Lower leg skin (tissue), 4 donors: Measurements from ENCODE around the gene PBX1. TPM values are rescaled to one million over a fixed set of nuclear protein-coding genes. Genes with fewer than 3 reads are reported as not detected.

ENCODE experiments used
- DNase-seq, 2 donors: peaks; one replicate each; pipeline ENCODE4 v3.0.0-alpha.2; 2019; ENCODE audit warnings: low spot score in 2 of 2
- H3K4me3 ChIP-seq: fragments of 200-600 bp; sonication (generic); 2 replicates; pipeline ENCODE4 v1.5.1; 2017; ENCODE audit warnings: mild to moderate bottlenecking, low read depth; ENCODE audit not compliant: poor library complexity, severe bottlenecking
- POLR2A ChIP-seq, 2 donors: fragments of 450-650 bp; IDR thresholded peaks; one replicate each; pipeline ENCODE4 v1.6.1; 2016 to 2017; ENCODE audit warnings: antibody characterized with exemption in 2 of 2, mild to moderate bottlenecking in 1 of 2, moderate library complexity in 1 of 2
- WGBS, 2 donors: methylation state at CpG; one replicate each; pipeline ENCODE4 v1.1.5; 2018; 5-methylcytosine and 5-hydroxymethylcytosine counted together
- intact Hi-C: fragments of 100-400 bp; cut with DNase I; formaldehyde crosslinking; loops from one replicate; pipeline ENCODE4 v1.15.0; 2023; ENCODE audit warnings: low total_unique reads
- total RNA-seq, 4 donors: library from RNA; depleted of rRNA; stranded (reverse); fragments of >200 nt; gene quantifications; one replicate each; pipeline ENCODE4 v1.1.0, GENCODE V29; 2016
- TF ChIP-seq, protein P1 (sequence below), 3 donors: fragments of 450-650 bp; IDR thresholded peaks; one replicate each; pipeline ENCODE4 v1.5.1; 2016; ENCODE audit warnings: antibody characterized with exemption in 3 of 3, mild to moderate bottlenecking in 3 of 3, moderate library complexity in 2 of 3

The PBX1 gene
- total RNA-seq, 4 donors from 2014 or later = 10.0 to 24.1 (median 15.4) TPM

DNA sequence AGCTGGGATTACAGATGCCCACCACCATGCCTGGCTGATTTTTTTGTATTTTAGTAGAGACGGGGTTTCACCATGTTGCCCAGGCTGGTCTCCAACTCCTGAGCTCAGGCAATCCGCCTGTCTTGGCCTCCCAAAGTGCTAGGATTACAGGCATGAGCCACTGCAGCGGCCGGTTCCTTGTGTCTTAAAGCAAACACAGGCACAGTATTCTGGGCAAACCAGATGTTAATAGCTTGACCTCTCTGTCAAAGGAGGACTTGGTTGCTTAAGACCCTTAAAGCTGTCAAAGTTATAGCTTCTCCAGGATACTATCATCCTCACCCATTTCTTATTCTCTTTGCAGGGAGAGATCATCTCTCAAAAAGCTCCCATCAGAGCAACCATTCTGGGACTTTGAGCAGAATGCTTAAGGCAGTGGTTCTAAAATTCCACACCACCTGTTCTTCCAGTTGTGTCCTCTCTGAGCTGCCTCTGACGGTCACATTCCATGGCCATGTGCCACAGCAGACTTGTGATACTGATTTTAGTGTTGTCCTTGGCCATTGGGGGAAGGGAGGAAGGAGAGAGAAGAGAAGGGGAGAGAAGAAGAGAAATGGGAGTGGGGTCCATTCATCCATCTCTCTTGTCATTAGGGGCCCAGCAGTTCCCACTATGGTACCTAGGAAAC, 81.8 kb downstream of the PBX1 start:
- no peak overlapping the region for H3K4me3 ChIP-seq
- TF ChIP-seq POLR2A (IDR thresholded peaks at IDR 0.05) = no peak
- TF ChIP-seq, protein P1, sequence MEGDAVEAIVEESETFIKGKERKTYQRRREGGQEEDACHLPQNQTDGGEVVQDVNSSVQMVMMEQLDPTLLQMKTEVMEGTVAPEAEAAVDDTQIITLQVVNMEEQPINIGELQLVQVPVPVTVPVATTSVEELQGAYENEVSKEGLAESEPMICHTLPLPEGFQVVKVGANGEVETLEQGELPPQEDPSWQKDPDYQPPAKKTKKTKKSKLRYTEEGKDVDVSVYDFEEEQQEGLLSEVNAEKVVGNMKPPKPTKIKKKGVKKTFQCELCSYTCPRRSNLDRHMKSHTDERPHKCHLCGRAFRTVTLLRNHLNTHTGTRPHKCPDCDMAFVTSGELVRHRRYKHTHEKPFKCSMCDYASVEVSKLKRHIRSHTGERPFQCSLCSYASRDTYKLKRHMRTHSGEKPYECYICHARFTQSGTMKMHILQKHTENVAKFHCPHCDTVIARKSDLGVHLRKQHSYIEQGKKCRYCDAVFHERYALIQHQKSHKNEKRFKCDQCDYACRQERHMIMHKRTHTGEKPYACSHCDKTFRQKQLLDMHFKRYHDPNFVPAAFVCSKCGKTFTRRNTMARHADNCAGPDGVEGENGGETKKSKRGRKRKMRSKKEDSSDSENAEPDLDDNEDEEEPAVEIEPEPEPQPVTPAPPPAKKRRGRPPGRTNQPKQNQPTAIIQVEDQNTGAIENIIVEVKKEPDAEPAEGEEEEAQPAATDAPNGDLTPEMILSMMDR (IDR thresholded peaks at IDR 0.05) = no peak
- intact Hi-C loops = no loop called here
- WGBS, 2 donors = 67 to 69% methylated on average over 5 of the region's 5 CpGs
- no peak for DNase-seq

DNA sequence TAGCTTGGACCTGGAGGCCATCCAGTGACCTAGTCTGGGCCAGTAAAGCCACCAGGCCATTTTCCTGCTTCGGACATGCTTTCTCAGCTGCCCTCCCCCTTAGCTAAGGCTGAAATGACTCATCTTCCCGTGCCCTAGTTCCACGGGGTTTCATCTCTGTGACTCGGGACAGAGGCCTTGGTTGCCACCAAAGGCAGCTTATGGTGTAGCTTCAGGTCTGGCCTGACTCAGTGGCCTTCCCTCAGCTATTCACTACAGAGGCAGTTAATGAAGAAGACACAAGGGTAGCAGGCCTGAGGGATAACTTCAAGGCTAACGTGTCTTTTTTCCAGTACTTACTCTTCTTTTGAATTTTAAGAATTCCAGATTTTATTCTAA, 82.4 kb downstream of the PBX1 start:
- 52 to 66% methylated on average over 5 of the region's 5 CpGs for WGBS, 2 donors
- no peak overlapping the region for H3K4me3 ChIP-seq
- peak in 1 of 2 donors; percentile 45 for DNase-seq
- intact Hi-C loops = no loop called here
- TF ChIP-seq POLR2A (IDR thresholded peaks at IDR 0.05) = no peak
- TF ChIP-seq, protein P1 (IDR thresholded peaks at IDR 0.05) = no peak

DNA sequence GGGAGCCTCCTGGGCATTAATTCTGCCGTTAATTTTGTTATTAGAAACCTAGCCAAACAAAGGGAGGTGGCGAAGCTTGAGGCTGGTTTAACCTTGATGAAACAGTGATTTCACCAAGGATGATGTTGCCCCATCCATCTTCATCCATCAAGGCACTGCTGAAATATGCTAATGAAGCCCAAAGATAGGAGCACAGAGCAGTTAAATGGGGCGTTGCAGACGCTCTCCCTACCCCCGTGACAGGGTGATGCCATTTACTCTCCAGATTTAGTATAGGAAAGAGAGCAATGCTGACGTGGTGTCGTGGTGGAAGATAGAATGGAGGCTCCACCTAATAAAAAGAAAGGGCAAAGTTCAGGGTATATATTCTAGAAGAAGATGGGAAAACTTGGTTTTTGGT, 84.0 kb downstream of the PBX1 start:
- intact Hi-C loops = no loop called here
- H3K4me3 ChIP-seq = no peak overlapping the region
- TF ChIP-seq, protein P1 (IDR thresholded peaks at IDR 0.05) = no peak
- no peak for TF ChIP-seq POLR2A (IDR thresholded peaks at IDR 0.05)
- WGBS, 2 donors = 88 to 89% methylated on average over 7 of the region's 7 CpGs
- DNase-seq = no peak

- WGBS, 2 donors = 72 to 75% methylated on average over 3 of the region's 3 CpGs
- DNase-seq = no peak
- intact Hi-C loops = no loop called here
- no peak for TF ChIP-seq POLR2A (IDR thresholded peaks at IDR 0.05)
- TF ChIP-seq, protein P1 (IDR thresholded peaks at IDR 0.05) = no peak
- H3K4me3 ChIP-seq = no peak overlapping the region
Measured at GRCh38 chr1:164644268-164644667, 85.3 kb downstream of the PBX1 start.

DNA sequence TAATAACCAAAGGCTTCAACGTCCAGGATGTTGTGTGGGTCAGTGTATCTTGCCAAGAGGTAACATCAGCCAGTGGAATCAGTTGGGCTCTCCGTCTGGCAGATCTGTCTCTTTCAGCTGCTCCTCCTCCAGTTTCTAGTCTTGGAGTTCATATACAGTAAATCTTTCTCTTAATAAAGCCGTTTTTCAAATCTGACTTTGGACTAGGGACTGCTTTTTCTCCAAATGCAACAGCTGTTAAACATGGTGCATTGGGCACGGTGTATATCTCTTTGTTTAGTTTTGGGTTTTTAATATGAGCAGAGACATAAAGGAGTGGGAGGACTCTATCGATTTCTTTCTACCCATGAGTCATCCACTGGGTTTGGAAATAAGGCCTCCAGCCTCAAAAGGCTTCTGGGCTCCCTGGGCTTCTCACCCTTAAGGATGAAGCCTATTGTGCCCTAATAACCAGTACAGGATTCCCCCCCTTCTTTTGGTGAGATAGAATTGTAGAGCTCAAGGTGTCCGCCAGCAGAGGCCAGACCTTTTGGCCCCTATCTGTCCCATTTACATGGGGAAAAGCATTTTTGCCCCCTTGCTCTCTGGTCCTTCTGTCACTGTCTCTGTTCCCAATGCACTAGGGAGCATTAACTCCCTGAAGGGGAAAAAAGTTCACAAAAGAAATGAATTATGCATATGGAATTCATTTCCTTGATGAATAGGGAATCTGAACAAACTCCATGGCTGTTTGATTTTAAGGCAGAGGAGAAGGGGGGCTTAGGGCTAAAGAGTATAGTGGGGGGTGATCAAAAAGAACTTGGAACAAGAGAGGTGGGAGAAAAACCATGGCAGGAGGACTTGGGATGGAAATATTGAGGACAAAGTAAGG, 86.0 kb downstream of the PBX1 start:
- 23 to 28% methylated on average over 6 of the region's 6 CpGs for WGBS, 2 donors
- H3K4me3 ChIP-seq = no peak overlapping the region
- no peak for DNase-seq
- TF ChIP-seq, protein P1 (IDR thresholded peaks at IDR 0.05) = no peak
- no peak for TF ChIP-seq POLR2A (IDR thresholded peaks at IDR 0.05)
- intact Hi-C loops = no loop called here
